GM12801 (cell line): ENCODE results near the gene PCF11.

Source experiments
- CTCF ChIP-seq: IDR thresholded peaks from one replicate; pipeline ENCODE4 v1.5.1; 2011; ENCODE audit warnings: control low read depth; ENCODE audit not compliant: insufficient read length; ENCODE audit errors: extremely low read depth

Gene PCF11

GRCh38 chr11:83181815-83182214 lies 24.9 kb downstream of the PCF11 start:
- TF ChIP-seq CTCF, result no peak

- TF ChIP-seq CTCF, result no peak
Measured at GRCh38 chr11:83185767-83186166, 28.8 kb downstream of the PCF11 start.

- no peak for TF ChIP-seq CTCF
Measured at GRCh38 chr11:83187465-83187864, 30.5 kb downstream of the PCF11 start.

- no peak for TF ChIP-seq CTCF
Measured at GRCh38 chr11:83191491-83191890, 34.6 kb downstream of the PCF11 start.

- no peak for TF ChIP-seq CTCF
Measured at GRCh38 chr11:83191986-83192385, 35.1 kb downstream of the PCF11 start.

GRCh38 chr11:83192606-83193245 lies 35.8 kb downstream of the PCF11 start:
- TF ChIP-seq CTCF, result no peak

- TF ChIP-seq CTCF, result no peak
Measured at GRCh38 chr11:83193315-83194280, 36.7 kb downstream of the PCF11 start, which contains the start of gene ANKRD42. Gene ANKRD42 (plus strand): TSS chr11:83193712. CDS start chr11:83194671, 959 bp downstream.
